KOPT-K1 (cell line): ENCODE measurements around the gene TSFM.
"Not testable (repeated sequence)": the region's sequence is repeated elsewhere in the genome, so short reads cannot be mapped to it uniquely, and the experiment has no call there.

Experiments
- H3K27ac ChIP-seq: fragments of 200-600 bp; sonication (generic); 2 replicates; pipeline ENCODE4 v1.5.1; 2016; ENCODE audit warnings: antibody characterized with exemption, mild to moderate bottlenecking, low read depth, low read length; ENCODE audit not compliant: poor library complexity, severe bottlenecking
- H3K36me3 ChIP-seq: fragments of 200-600 bp; sonication (generic); 2 replicates; pipeline ENCODE4 v1.5.1; 2017; ENCODE audit warnings: antibody characterized with exemption, mild to moderate bottlenecking, low read length, moderate library complexity; ENCODE audit not compliant: insufficient read depth
- H3K9me3 ChIP-seq: fragments of 200-600 bp; sonication (generic); 2 replicates; pipeline ENCODE4 v1.5.1; 2017; ENCODE audit warnings: antibody characterized with exemption, low read length, mild to moderate bottlenecking; ENCODE audit not compliant: insufficient read depth, poor library complexity, severe bottlenecking

The TSFM gene

DNA sequence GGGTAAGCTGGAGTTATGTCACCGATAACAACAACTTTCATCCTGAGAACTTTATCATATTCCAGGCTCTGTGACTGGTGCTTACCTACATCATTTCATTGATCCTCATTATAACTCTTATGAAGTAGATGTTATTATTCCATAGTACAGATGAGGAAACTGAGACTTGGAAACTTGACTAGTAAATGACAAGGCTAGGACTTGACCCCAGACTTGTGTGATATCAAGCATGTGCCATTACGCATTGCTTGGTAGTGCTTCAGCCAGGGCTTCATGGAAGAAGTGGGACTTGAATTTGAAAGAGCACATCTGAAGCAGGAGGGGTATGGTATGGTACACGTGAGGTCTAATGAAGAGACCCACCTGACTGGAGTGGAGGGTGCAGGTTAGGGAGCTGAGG is 24.1 kb downstream of the TSFM start:
- Histone ChIP-seq H3K36me3 (peaks cover 69% of the 10 kb centered on the region), H3K27ac (no peak overlapping the region), H3K9me3 (no peaks in the 10 kb centered on the region)

DNA sequence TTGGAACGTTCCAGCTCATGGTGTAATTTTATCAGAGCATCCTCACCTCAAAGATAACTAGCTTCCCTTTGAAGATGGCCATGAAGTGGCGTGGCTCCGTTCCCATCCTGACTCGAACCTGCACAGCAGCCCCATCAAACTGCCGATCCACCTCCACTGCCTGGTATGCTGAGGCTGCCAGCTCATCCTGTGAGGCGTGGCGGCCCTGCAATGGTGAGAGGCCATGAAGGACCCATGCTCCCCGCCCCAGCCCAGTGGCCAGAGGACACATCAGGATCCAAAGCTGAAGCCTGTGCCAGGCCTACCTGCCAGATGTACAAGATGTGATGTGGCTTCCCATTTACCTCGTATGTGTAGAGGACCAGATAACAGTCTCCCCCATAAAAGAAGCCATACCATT is 24.7 kb downstream of the TSFM start:
- no peaks in the 10 kb centered on the region for H3K9me3 ChIP-seq
- H3K36me3 ChIP-seq: peaks cover 63% of the 10 kb centered on the region
- H3K27ac ChIP-seq: no peak overlapping the region

DNA sequence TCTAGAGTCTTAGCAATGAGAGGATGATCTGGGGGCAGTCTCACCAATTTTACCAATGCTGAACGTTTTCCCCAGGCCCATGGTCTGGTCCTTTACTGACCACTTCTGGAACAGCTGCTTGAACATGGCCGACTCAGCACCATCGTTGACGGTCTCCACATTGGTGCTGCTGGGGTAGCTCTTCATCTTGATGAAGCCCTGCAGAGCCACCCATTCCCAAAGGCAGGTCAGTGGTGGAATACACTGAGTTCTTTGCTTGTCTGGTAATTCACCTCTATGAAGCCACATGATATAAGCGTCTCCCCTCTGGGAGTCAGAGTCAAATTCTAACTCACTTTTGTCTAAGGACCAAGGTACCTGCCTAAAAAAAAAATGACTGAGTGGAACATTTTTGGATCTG is 25.8 kb downstream of the TSFM start:
- no peaks in the 10 kb centered on the region for H3K9me3 ChIP-seq
- H3K36me3 ChIP-seq: peaks cover 52% of the 10 kb centered on the region
- H3K27ac ChIP-seq: no peak overlapping the region

DNA sequence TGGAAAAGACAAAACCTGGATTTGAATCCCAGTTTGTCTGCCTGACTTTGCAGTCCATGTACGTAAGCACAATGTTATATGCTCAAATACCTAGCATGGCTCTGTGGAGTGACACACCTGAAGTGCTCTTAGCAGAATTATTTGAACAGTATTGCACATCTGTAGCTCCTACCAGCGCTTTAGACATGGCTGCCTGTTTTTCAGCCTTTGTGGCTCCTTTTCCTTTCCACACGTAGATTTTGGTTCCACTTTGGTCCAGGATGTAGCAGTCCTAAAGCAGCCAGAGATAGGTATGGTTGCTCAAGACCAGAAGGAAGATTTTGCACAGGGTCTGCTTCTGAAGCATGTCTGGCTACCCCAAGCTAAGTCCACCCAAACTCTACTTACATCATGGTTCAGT is 26.8 kb downstream of the TSFM start:
- Histone ChIP-seq H3K36me3 (peaks cover 46% of the 10 kb centered on the region), H3K9me3 (no peaks in the 10 kb centered on the region), H3K27ac (no peak overlapping the region)

DNA sequence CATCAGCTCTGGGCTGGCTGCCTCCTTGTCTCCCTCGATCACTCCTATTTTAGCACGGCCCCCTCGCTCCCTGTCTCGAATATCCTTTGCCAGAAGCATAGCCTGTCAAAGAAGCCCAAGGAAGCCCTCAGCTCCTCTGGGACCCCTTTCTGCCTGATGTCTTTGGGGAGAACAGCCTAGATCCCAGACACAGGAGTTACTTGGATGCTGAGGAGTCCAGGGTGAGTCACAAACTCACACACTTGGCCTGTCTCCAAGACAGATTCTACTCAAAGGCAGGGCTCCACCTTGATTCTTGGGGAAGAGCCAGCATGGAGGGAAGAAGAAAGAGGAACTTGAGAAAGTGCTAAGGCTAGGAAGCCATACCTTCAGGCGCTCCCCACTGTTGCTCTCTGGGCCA is 27.9 kb downstream of the TSFM start:
- Histone ChIP-seq H3K36me3 (peaks cover 42% of the 10 kb centered on the region), H3K9me3 (no peaks in the 10 kb centered on the region), H3K27ac (no peak overlapping the region)

DNA sequence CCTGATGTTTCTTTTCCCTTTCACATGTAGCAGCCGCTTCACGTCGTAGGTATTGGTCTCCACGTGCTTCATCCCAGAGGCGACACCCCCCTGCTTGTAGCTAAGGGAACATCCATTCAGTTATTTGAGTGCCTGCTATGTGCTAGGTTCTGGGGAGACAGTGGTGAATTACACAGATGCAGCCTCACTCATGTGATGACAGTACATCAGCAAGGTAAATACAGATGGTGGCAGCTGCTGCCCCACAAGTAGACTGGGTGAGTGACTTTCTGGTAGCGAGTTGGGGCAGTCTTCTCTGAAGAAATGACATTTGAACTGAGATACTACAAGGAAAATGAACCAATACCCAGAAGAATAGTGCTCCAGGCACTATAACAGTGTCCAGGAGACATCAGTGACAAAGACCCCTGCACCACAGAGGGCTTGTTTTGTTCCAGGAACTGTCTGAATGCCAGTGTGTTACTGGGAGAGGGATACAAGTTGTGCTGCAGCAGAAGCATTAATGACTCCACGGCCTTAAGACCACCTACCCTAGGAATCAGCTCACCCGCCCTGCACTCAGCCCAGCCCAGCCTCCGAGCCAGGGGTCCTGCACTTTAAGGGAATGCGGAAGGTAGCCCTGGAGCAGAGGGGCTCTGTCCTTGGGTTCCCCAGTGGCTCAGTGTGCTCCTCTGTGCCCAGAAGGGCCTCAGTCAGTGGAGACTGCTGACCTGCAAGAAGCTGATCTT is 28.6 kb downstream of the TSFM start:
- Histone ChIP-seq H3K36me3 (peaks cover 41% of the 10 kb centered on the region), H3K9me3 (no peaks in the 10 kb centered on the region), H3K27ac (no peak overlapping the region)

DNA sequence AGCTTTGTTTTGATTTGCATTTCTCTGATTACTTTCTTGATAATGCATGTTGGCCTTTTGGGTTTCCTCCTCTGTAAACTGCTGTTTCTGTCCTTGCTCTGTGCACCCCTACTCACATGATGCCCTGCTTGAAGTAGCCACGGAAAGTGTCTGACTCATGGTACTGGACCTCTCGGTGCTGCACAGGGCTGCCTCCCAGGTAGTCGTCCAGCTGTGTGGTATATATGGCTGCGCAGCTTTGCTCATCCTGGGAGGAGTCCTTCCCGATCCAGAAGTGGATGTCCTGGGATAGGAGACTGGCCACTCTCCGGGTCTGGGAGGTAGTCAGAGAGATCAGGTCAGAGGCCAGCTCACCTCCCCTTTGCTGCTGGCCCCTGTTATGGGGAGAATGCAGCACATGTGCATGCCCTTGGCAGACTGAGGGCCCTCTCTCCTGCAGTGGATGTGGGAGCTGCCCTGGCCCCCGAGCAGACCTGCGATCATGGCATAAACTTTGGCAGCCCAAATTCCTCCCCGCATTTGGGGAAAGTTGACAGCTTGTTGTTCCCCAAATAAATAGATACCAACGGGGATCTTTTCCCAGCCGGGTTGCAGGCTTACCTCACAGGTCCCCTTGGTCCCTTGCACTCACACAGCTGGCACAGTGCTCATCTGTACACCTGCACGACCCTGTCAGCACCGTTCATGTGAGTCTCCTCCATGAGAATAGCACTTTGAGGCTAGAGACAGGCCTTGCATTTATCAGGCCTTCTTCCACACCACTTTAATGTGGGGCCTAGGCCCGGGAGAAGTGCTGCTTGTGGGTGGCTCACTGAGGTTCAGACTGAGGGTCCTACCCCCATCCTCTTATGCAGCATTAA is 30.8 kb downstream of the TSFM start:
- Histone ChIP-seq H3K9me3 (no peaks in the 10 kb centered on the region), H3K36me3 (peaks cover 22% of the 10 kb centered on the region; the same call in 1 of the 2 replicates)

DNA sequence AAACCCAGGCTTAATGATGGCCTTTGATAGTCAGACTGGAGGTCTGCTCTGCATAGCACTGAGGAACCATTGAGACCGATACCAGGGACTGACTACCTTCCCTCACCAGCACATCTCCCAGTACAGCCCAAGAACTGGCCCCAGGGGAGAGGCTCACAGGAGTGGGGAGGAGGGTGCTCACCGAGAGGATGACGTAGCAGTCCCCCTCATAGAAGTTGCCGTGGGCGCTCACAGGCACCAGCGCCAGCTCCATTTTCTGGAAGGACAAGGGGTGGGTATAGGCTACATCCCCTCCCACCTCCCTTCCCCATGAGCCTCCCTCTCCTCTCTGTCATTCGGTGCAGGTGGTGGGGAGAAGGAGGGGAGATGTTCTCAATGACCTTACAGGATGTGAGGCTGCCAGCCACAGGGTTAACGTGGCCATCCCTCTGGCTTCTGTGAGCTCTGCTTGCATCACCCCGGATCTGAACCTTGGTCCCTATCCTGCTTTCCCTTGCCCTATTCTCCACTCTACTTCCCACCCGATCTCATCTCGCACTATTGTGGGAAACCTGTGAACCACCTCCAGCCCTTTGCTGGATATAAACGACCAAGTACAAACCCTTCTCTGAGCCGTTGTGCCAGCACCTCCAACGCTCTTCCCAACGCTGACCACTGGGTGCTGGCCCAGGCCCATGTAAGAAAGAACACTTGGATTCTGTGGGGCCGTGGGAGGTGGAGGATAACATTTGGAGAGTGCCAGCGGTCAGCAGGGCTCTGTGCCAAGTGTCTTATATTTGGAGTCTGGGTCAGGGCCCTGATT is 31.6 kb downstream of the TSFM start:
- Histone ChIP-seq H3K36me3 (peaks cover 22% of the 10 kb centered on the region), H3K9me3 (no peaks in the 10 kb centered on the region), H3K27ac (no peak overlapping the region)

More for the DNA sequence above, 30.8 kb downstream of the TSFM start:
- no peak overlapping the region for H3K27ac ChIP-seq

DNA sequence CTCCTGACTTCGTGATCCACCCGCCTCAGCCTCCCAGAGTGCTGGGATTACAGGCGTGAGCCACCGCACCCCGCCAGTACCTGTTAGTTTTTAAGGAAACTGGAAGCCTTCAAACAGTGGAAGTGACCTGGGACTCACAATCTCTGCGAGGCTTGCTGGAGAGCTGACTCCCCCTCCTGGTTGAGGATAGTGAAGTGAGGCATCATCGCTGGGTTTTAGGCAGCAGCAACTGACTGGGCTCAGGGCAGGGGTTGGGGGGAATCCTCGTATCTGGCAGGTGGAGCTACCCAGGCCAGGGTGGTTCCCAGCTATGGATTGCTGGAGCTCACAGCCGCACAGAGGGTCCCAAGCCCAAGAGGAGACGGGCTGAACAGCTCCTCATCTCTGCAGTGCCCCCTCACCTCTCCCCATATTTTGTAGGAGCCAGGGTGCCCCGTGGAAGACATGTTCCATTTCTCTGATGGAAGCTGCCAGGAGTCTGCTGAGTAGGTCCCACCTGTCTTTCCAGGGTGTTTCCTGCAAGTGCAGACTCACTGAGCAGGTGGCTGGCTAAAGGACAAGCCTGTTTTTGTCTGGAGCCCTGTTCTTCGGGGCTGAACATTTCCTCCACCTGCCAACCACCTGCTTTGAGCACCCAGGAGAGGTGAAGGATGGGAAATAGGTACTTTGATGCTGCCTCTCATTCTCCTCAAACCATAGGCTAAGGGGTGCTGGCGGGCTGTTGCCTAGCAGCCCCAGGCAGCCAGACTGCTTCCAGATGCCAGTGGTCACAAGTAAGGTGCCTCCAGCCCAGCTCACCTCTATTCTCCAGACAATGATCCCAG is 32.8 kb downstream of the TSFM start:
- Histone ChIP-seq H3K9me3 (no peaks in the 10 kb centered on the region), H3K27ac (no peak overlapping the region), H3K36me3 (peaks cover 26% of the 10 kb centered on the region)

DNA sequence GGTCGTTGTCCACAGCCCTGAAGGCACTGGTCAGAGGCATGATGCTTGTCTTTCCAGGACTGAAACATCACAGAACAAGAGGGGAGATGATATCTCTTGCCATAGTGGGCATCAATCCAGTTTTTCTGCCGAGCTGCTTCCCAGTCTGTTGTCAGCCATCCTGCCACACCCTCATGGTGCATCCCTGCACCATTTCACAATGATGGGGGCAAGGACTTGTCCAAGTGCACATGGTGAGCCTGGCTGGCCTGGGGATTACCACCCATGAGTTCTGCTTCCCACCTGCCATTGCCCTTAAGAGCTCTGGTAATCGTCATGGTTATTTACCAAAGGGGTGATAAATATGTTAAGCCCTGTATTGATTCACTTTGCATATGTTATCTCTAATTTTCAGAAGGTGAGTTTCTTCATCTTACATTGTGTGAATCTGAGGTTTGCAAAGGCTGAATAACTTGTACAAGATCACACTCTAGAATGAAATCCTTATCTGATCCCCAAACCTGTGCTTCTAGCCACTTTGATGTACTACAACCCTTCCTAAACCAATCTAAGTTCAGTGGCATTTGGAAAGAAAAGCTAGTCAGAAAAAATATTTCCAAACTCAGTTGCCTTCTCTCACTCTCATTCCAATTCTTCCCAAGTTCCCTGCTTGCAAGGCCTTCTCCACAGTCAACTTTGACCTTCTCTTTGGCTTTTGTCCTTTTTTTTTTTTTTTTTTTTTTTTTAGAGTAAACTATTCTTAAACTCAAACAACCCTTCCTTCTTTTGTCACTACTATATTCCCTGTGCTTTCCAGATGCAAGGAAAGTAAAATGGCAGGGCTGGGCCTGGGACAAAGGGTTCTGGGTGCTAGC is 33.6 kb downstream of the TSFM start:
- peaks cover 30% of the 10 kb centered on the region for H3K36me3 ChIP-seq
- no peaks in the 10 kb centered on the region for H3K9me3 ChIP-seq
- no peak overlapping the region for H3K27ac ChIP-seq

DNA sequence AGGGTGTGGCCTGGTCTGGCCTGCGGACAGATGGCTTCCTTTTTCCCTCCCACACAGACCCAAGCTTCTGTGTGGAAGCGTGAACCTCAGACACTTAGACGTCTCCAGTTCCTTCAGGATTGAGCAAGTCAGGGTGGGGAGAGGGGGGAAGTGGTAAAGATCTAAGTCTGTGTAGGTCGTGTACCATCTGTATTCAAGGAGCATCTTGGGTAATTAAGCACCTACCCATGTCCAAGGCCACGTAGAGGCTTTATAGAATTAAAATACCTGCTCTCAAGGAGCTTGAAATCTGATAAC is 34.2 kb downstream of the TSFM start:
- Histone ChIP-seq H3K9me3 (no peaks in the 10 kb centered on the region), H3K36me3 (peaks cover 36% of the 10 kb centered on the region), H3K27ac (no peak overlapping the region)

DNA sequence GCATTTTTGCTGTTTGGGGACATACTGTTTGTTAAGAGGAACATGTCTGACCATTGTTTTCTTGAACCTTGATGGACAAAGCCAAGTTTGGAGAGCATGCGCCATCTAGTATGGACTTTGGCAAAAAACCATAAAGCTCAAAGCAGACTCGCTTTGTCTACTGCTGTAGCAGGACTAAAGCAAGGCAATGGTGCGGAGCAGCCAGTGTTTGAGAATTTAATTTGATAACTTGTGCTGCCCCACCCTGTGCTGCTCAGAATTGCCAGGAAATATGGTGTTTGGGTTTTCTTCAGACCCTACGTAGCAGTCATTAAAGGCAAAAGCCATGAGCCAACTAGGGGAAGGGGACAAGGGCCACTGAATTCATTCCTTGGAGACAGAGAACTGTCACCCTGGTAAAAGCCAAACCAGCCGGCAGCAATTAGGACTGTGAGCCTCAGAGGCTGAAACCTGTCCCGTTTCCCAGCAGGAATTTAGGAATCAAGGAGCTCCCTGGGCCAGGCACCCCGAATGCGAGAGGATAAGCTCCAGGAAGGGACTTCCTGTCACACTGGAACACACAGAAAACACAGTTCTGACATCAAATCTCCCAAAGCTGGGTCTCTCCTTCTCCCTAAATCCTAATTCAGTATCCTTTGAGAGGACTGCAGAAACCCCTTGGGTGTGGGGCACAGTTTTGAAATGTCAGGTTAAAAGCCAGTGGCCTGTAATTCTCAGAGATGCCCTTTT is 34.8 kb downstream of the TSFM start:
- no peak overlapping the region for H3K27ac ChIP-seq

DNA sequence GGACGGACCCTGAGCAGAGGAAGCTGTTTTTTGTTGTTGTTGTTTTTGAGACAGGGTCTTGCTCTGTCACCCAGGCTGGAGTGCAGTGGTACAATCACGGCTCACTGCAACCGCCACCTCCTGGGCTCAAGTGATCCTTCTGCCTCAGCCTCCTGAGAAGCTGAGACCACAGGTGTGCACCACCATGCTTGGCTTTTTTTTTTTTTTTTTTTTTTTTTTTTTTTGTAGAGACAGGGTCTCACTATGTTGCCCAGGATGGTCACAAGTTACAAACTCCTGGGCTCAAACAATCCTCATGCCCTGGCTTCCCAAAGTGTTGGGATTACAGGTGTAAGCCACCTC is 35.4 kb downstream of the TSFM start:
- peaks cover 47% of the 10 kb centered on the region for H3K36me3 ChIP-seq
- H3K9me3 ChIP-seq, H3K27ac ChIP-seq: not testable (repeated sequence)

More for the DNA sequence above, 34.8 kb downstream of the TSFM start:
- no peaks in the 10 kb centered on the region for H3K9me3 ChIP-seq
- H3K36me3 ChIP-seq: peaks cover 42% of the 10 kb centered on the region
